Panc1 (cell line): ENCODE measurements around the gene PLXNC1.

Experiments used
- CTCF ChIP-seq: fragments of 450-650 bp; IDR thresholded peaks from 2 replicates; pipeline ENCODE4 v1.5.1; 2017; ENCODE audit warnings: mild to moderate bottlenecking
- POLR2AphosphoS5 ChIP-seq: IDR thresholded peaks from 2 replicates; pipeline ENCODE4 v1.6.1; 2012; ENCODE audit warnings: mild to moderate bottlenecking, low read depth, low read length, moderate library complexity
- REST ChIP-seq, 2 experiments: IDR thresholded peaks; 2 replicates each; pipeline ENCODE4 v1.6.1; 2011 to 2012; ENCODE audit warnings: low read depth in 2 of 2, control low read depth in 1 of 2, low read length in 1 of 2, mild to moderate bottlenecking in 1 of 2, moderate library complexity in 1 of 2; ENCODE audit not compliant: insufficient read depth in 1 of 2

GRCh38 chr12:94206886-94207285 lies 58.5 kb downstream of the PLXNC1 start:
- TF ChIP-seq CTCF (no peak), POLR2AphosphoS5 (no peak), REST (IDR thresholded peaks at IDR 0.05; ENCODE audit: insufficient read depth in 1 of 2, low read depth in 2 of 2, low read length in 1 of 2) (no peak)
